Measurements from ENCODE around the gene TMEM154. TPM values are rescaled to one million over a fixed set of nuclear protein-coding genes. Genes with fewer than 3 reads are reported as not detected.
A peak's percentile ranks its signal among the peaks of the same experiment; 100 is the strongest.

The TMEM154 gene
- total RNA-seq, 4 donors from 2014 or later: 81.9 to 164 (median 132) TPM

GRCh38 chr4:152610131-152610530 lies 69.7 kb downstream of the TMEM154 start:
- DNase-seq (ENCODE audit: low spot score in 2 of 2): no peak

GRCh38 chr4:152609481-152609880 lies 70.3 kb downstream of the TMEM154 start:
- WGBS: 93% methylated on average over 4 of the region's 4 CpGs
- no peaks in the 10 kb centered on the region for H3K36me3 ChIP-seq
- no peaks in the 10 kb centered on the region for H3K9me3 ChIP-seq
- H3K27ac ChIP-seq: no peak overlapping the region
- peaks cover 30% of the 10 kb centered on the region for H3K4me1 ChIP-seq
- no peak for DNase-seq (ENCODE audit: low spot score in 2 of 2)
- TF ChIP-seq CTCF (IDR thresholded peaks at IDR 0.05) (no peak), POLR2A (IDR thresholded peaks at IDR 0.05) (no peak), POLR2AphosphoS5 (IDR thresholded peaks at IDR 0.05) (no peak), EP300 (IDR thresholded peaks at IDR 0.05) (no peak)
- H3K27me3 ChIP-seq: no peaks in the 10 kb centered on the region
- no peak overlapping the region for H3K4me3 ChIP-seq

More at GRCh38 chr4:152610131-152610530, 69.7 kb downstream of the TMEM154 start:
- TF ChIP-seq CTCF (IDR thresholded peaks at IDR 0.05): no peak
- TF ChIP-seq POLR2A (IDR thresholded peaks at IDR 0.05): no peak
- no peak for TF ChIP-seq POLR2AphosphoS5 (IDR thresholded peaks at IDR 0.05)
- no peak for TF ChIP-seq EP300 (IDR thresholded peaks at IDR 0.05)
- H3K27me3 ChIP-seq: no peaks in the 10 kb centered on the region
- H3K9me3 ChIP-seq: no peaks in the 10 kb centered on the region
- peaks cover 25% of the 10 kb centered on the region for H3K4me1 ChIP-seq
- H3K27ac ChIP-seq: no peak overlapping the region
- no peaks in the 10 kb centered on the region for H3K36me3 ChIP-seq
- H3K4me3 ChIP-seq: no peak overlapping the region

GRCh38 chr4:152607178-152607577 lies 72.6 kb downstream of the TMEM154 start:
- no peak overlapping the region for H3K4me3 ChIP-seq
- WGBS: 36% methylated on average over 5 of the region's 7 CpGs
- H3K36me3 ChIP-seq: no peaks in the 10 kb centered on the region
- H3K27ac ChIP-seq: peak overlapping the region; percentile 42
- peaks cover 30% of the 10 kb centered on the region for H3K4me1 ChIP-seq
- no peak for DNase-seq (ENCODE audit: low spot score in 2 of 2)
- TF ChIP-seq CTCF (IDR thresholded peaks at IDR 0.05) (no peak), POLR2A (IDR thresholded peaks at IDR 0.05) (no peak), POLR2AphosphoS5 (IDR thresholded peaks at IDR 0.05) (no peak), EP300 (IDR thresholded peaks at IDR 0.05) (no peak)
- H3K27me3 ChIP-seq: no peaks in the 10 kb centered on the region
- H3K9me3 ChIP-seq: no peaks in the 10 kb centered on the region

- H3K9me3 ChIP-seq: no peaks in the 10 kb centered on the region
- no peak for DNase-seq (ENCODE audit: low spot score in 2 of 2)
- H3K4me3 ChIP-seq: no peak overlapping the region
- H3K27me3 ChIP-seq: no peaks in the 10 kb centered on the region
- peaks cover 30% of the 10 kb centered on the region for H3K4me1 ChIP-seq
- H3K36me3 ChIP-seq: no peaks in the 10 kb centered on the region
- H3K27ac ChIP-seq: peak overlapping the region; percentile 72
- 34% methylated on average over 8 of the region's 8 CpGs for WGBS
- TF ChIP-seq POLR2AphosphoS5 (IDR thresholded peaks at IDR 0.05) (no peak), POLR2A (IDR thresholded peaks at IDR 0.05) (no peak), CTCF (IDR thresholded peaks at IDR 0.05) (no peak), EP300 (IDR thresholded peaks at IDR 0.05) (no peak)
These were observed 73.0 kb downstream of the TMEM154 start for GRCh38 chr4:152606753-152607152.

DNA sequence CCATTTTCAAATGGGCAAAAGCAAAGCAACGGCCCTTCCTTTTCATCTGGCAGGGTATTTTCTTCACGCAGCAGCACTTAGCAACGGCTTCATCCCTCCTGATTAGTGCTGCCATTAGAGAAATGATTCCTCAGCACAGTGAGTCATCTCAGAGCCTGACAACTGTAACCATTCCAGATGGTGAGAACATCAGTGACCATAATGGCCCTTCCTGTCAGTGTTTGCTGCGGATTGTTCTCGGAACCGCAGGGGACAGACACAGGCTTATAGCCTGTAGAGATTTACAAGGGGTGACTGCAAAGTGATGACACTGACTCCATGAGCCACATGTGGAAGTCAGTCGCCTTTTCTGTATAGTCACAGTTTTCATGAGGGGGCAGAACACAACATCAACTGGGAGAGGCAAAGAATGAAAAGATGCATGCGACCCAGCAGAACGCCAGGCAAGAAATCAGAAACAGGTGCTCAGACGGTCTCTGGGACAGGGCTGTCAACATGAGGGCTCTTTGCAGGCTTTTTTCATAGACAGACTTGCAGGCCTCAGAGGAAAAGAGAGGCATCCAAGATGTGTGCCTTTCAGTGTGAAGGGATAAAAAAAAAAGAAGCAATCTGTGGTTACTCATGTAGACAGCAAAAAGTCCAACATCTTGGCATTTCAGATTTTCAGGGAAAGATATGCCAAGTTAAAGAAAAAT lies 74.0 kb downstream of the TMEM154 start:
- H3K36me3 ChIP-seq: no peaks in the 10 kb centered on the region
- no peak for TF ChIP-seq CTCF (IDR thresholded peaks at IDR 0.05)
- TF ChIP-seq EP300 (IDR thresholded peaks at IDR 0.05): no peak
- TF ChIP-seq POLR2AphosphoS5 (IDR thresholded peaks at IDR 0.05): no peak
- TF ChIP-seq POLR2A (IDR thresholded peaks at IDR 0.05): no peak
- DNase-seq (ENCODE audit: low spot score in 2 of 2): no peak
- H3K9me3 ChIP-seq: no peaks in the 10 kb centered on the region
- H3K27me3 ChIP-seq: no peaks in the 10 kb centered on the region
- H3K27ac ChIP-seq: peak overlapping the region; percentile 72
- H3K4me1 ChIP-seq: peaks cover 30% of the 10 kb centered on the region
- H3K4me3 ChIP-seq: no peak overlapping the region
- WGBS: 59% methylated on average over 10 of the region's 10 CpGs
